ENCODE results near the gene ABHD8. TPM values are rescaled to one million over a fixed set of nuclear protein-coding genes. Genes with fewer than 3 reads are reported as not detected.

The ABHD8 gene
- total and polyA plus RNA-seq, 2 of the 13 experiments (the other 11 are each of a cell fraction or from before 2014, with no cell fraction given), result 6.3 to 7.2 TPM

DNA sequence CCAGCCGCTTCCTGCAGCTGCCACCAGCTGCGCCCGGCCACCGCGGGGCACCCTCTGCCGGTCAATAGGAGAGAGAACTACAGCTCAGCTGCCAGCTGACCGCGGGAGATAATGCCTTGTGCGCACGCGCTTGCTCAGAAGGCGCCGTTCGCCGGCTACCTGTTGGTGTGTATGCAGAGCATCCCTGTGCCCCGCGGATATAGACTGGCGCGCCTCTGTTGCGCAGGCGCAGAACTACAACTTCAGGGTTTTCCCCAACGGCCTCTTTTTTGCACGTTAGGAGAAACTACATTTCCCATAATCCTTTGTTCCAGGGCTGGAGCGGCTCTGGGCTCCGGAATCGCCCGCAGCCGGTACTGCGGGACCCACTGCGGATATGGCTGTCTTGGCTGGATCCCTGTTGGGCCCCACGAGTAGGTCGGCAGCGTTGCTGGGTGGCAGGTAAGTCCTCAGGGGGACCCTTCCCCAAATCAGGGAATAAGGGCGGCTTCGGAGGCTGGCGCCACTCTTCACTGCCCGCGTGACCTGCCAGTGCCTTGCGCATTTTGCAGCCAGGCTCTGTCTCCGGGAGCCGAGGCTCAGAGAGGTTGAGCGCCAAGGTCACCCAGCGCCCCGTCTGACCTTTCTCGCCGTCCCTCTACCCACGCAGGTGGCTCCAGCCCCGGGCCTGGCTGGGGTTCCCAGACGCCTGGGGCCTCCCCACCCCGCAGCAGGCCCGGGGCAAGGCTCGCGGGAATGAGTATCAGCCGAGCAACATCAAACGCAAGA is 2.5 kb upstream of the ABHD8 start, which contains the start of gene MRPL34 (continued):
- no peak; the same call in 1 of the 2 replicates for TF ChIP-seq ZNF503 (CRISPR knock-in tag; IDR thresholded peaks at IDR 0.05)
- TF ChIP-seq ZFYVE20 (CRISPR knock-in tag; IDR thresholded peaks at IDR 0.05; ENCODE audit: borderline replicate concordance, low read depth), result 0 out of 2 replicates have a peak, but pooled peaks have one; percentile 82
- 0 out of 2 replicates have a peak, but pooled peaks have one; percentile 69 for TF ChIP-seq ZNF343 (CRISPR knock-in tag; IDR thresholded peaks at IDR 0.05)
- peak; percentile 40 for TF ChIP-seq TEAD3 (CRISPR knock-in tag; optimal IDR thresholded peaks at IDR 0.05; ENCODE audit: borderline replicate concordance)
- 0 out of 2 replicates have a peak, but pooled peaks have one; percentile 17 for TF ChIP-seq ZNF329 (CRISPR knock-in tag; IDR thresholded peaks at IDR 0.05; ENCODE audit: low read depth)
- peak; percentile 25; the same call in 1 of the 2 replicates for TF ChIP-seq HNF4A (CRISPR knock-in tag; IDR thresholded peaks at IDR 0.05)
- TF ChIP-seq, protein P1, sequence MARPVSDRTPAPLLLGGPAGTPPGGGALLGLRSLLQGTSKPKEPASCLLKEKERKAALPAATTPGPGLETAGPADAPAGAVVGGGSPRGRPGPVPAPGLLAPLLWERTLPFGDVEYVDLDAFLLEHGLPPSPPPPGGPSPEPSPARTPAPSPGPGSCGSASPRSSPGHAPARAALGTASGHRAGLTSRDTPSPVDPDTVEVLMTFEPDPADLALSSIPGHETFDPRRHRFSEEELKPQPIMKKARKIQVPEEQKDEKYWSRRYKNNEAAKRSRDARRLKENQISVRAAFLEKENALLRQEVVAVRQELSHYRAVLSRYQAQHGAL (CRISPR knock-in tag; IDR thresholded peaks at IDR 0.05; ENCODE audit: not compliant biosample characterization), result peak; percentile 89
- peak; percentile 91 for TF ChIP-seq PHF5A (CRISPR knock-in tag; IDR thresholded peaks at IDR 0.05; ENCODE audit: low read depth, unreplicated experiment)
- TF ChIP-seq ZNF619 (CRISPR knock-in tag; IDR thresholded peaks at IDR 0.05), result 0 out of 2 replicates have a peak, but pooled peaks have one; percentile 22
- TF ChIP-seq, protein P2, sequence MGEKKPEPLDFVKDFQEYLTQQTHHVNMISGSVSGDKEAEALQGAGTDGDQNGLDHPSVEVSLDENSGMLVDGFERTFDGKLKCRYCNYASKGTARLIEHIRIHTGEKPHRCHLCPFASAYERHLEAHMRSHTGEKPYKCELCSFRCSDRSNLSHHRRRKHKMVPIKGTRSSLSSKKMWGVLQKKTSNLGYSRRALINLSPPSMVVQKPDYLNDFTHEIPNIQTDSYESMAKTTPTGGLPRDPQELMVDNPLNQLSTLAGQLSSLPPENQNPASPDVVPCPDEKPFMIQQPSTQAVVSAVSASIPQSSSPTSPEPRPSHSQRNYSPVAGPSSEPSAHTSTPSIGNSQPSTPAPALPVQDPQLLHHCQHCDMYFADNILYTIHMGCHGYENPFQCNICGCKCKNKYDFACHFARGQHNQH (CRISPR knock-in tag; IDR thresholded peaks at IDR 0.05), result peak; percentile 66
- TF ChIP-seq NFYC (CRISPR knock-in tag; IDR thresholded peaks at IDR 0.05), result peak; percentile 41
- no peak for TF ChIP-seq MBNL3 (CRISPR knock-in tag; conservative IDR thresholded peaks at IDR 0.05)
- peak; percentile 95 for TF ChIP-seq XRCC5 (optimal IDR thresholded peaks at IDR 0.05; ENCODE audit: low read length)
- peak; percentile 74 for TF ChIP-seq TARDBP (CRISPR knock-in tag; IDR thresholded peaks at IDR 0.05)
- TF ChIP-seq STAG1 (CRISPR knock-in tag; IDR thresholded peaks at IDR 0.05), result peak; percentile 74
- TF ChIP-seq, protein P3, sequence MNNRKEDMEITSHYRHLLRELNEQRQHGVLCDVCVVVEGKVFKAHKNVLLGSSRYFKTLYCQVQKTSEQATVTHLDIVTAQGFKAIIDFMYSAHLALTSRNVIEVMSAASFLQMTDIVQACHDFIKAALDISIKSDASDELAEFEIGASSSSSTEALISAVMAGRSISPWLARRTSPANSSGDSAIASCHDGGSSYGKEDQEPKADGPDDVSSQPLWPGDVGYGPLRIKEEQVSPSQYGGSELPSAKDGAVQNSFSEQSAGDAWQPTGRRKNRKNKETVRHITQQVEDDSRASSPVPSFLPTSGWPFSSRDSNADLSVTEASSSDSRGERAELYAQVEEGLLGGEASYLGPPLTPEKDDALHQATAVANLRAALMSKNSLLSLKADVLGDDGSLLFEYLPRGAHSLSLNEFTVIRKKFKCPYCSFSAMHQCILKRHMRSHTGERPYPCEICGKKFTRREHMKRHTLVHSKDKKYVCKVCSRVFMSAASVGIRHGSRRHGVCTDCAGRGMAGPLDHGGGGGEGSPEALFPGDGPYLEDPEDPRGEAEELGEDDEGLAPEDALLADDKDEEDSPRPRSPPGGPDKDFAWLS (CRISPR knock-in tag; IDR thresholded peaks at IDR 0.05; ENCODE audit: borderline replicate concordance), result no peak
- TF ChIP-seq SP5 (CRISPR knock-in tag; IDR thresholded peaks at IDR 0.05; ENCODE audit: borderline replicate concordance, low read depth), result no peak; the same call in 1 of the 2 replicates
- TF ChIP-seq ZNF451 (CRISPR knock-in tag; IDR thresholded peaks at IDR 0.05), result no peak
- TF ChIP-seq, protein P4, sequence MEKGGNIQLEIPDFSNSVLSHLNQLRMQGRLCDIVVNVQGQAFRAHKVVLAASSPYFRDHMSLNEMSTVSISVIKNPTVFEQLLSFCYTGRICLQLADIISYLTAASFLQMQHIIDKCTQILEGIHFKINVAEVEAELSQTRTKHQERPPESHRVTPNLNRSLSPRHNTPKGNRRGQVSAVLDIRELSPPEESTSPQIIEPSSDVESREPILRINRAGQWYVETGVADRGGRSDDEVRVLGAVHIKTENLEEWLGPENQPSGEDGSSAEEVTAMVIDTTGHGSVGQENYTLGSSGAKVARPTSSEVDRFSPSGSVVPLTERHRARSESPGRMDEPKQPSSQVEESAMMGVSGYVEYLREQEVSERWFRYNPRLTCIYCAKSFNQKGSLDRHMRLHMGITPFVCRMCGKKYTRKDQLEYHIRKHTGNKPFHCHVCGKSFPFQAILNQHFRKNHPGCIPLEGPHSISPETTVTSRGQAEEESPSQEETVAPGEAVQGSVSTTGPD (CRISPR knock-in tag; IDR thresholded peaks at IDR 0.05), result no peak
- TF ChIP-seq ZFP62 (CRISPR knock-in tag; IDR thresholded peaks at IDR 0.05), result 0 out of 2 replicates have a peak, but pooled peaks have one; percentile 73
- TF ChIP-seq NFKB2 (CRISPR knock-in tag; IDR thresholded peaks at IDR 0.05; ENCODE audit: borderline replicate concordance), result no peak
- TF ChIP-seq SALL2 (CRISPR knock-in tag; IDR thresholded peaks at IDR 0.05), result no peak
- no peak for TF ChIP-seq GATA4 (IDR thresholded peaks at IDR 0.05; ENCODE audit: borderline replicate concordance, low read depth)
